ENCODE results near the gene BBS12. TPM values are rescaled to one million over a fixed set of nuclear protein-coding genes. Genes with fewer than 3 reads are reported as not detected.

Gene BBS12
- total RNA-seq, 2 experiments from 2014 or later, result 1.8 to 3.2 TPM

DNA sequence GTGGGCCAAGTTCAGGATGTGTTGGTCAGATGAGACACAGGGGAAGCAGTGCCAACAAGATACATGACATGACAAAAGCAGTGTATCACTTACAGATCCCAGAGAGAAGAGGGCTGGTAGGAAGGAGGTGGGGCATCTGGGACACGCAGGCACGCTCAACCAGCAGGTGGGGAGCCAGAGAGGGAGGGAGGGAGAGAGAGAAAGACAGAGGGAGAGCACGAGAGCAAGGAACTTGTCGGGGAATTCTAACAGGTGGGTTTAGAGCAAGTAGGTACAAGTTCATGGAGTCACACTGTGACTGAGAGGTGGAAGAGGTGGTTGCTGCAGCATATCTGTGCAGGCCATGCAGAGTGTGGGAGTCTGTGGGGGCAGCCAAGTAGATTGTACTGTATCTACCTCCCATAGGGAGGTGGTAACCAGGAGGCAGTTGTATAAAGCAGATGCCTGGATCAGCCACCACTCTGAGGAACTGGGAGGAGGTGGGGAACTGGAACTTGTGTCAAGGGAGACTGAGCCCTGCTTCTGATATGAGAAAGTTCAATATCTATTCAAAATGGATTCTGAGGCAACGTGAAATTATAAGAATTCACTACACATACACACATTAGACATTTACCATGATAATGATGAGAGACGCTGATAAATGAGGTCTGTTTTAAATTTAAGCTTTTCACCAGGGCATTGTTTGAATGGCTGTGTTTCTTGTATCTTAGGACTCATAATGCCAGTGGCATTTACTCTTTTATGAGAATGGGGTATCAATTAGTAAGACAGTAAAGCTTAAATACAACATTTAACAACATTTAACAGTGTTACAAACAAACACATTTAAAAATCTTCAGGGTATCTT lies 43.7 kb downstream of the BBS12 start:
- ChIA-PET POLR2A (interaction anchor here (0.6 to 1.1 kb wide), 5 partner anchors 10 to 242 kb away, joined by 3 read pairs; no protein-coding TSS in a partner anchor), CTCF (ENCODE audit: unreplicated experiment) (no interaction called here)
- Histone ChIP-seq H3K27ac (ENCODE audit: low read depth, low read length, poor library complexity, severe bottlenecking) (no peak overlapping the region), H2AFZ (ENCODE audit: low read length) (no peak overlapping the region), H3K9me2 (ENCODE audit: insufficient read depth, low read length) (no peaks in the 10 kb centered on the region), H3K9me3 (ENCODE audit: low read length) (no peaks in the 10 kb centered on the region), H4K20me1 (ENCODE audit: insufficient read depth, low read length) (no peaks in the 10 kb centered on the region), H3K36me3 (ENCODE audit: insufficient read depth, low read length) (no peaks in the 10 kb centered on the region), H3K4me3 (ENCODE audit: low read depth, low read length, poor library complexity, severe bottlenecking) (no peak overlapping the region), H3K79me2 (ENCODE audit: insufficient read depth, low read depth, low read length) (no peaks in the 10 kb centered on the region), H3K4me2 (ENCODE audit: low read length) (no peak overlapping the region), H3K4me1 (ENCODE audit: insufficient read depth, low read length, poor library complexity, severe bottlenecking) (no peaks in the 10 kb centered on the region)
- TF ChIP-seq CTCF (conservative IDR thresholded peaks at IDR 0.05; ENCODE audit: low read length), result no peak
- TF ChIP-seq EZH2phosphoT487 (IDR thresholded peaks at IDR 0.05; ENCODE audit: borderline replicate concordance, low read depth, low read length), result no peak
- no peak for DNase-seq (ENCODE audit: low spot score)
- intact Hi-C loops (cut with micrococcal nuclease; ENCODE audit: unreplicated experiment), result no loop called here
- no TSS peak for BruUV-seq (replicated peaks)

DNA sequence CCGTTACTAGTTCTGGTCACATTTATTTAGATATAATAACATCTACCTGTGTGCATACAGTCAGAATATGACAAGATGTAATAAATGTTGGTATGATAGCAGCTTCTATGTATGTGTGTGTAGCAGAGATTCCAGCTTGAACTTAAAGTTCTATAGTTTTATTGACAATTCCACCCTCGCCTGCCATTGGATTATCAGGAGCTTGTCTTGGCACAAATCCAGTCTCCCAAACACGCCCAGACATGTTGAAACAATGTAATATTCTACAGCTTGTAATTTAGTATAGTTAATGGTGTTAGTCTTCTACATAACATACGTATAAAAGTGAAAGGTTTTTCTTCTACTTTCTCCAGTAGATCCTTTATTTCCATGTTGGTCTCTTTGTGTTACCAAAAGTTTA lies 44.4 kb downstream of the BBS12 start:
- no peak overlapping the region for H3K4me2 ChIP-seq (ENCODE audit: low read length)
- H3K36me3 ChIP-seq (ENCODE audit: insufficient read depth, low read length), result no peaks in the 10 kb centered on the region
- no peaks in the 10 kb centered on the region for H3K79me2 ChIP-seq (ENCODE audit: insufficient read depth, low read depth, low read length)
- TF ChIP-seq EZH2phosphoT487 (IDR thresholded peaks at IDR 0.05; ENCODE audit: borderline replicate concordance, low read depth, low read length) (no peak), CTCF (conservative IDR thresholded peaks at IDR 0.05; ENCODE audit: low read length) (no peak)
- no peak overlapping the region for H3K27ac ChIP-seq (ENCODE audit: low read depth, low read length, poor library complexity, severe bottlenecking)
- intact Hi-C loops (cut with micrococcal nuclease; ENCODE audit: unreplicated experiment), result no loop called here
- BruUV-seq (replicated peaks), result no TSS peak
- H3K4me1 ChIP-seq (ENCODE audit: insufficient read depth, low read length, poor library complexity, severe bottlenecking), result no peaks in the 10 kb centered on the region
- no peaks in the 10 kb centered on the region for H3K9me3 ChIP-seq (ENCODE audit: low read length)
- no peak overlapping the region for H2AFZ ChIP-seq (ENCODE audit: low read length)
- H3K4me3 ChIP-seq (ENCODE audit: low read depth, low read length, poor library complexity, severe bottlenecking), result no peak overlapping the region
- ChIA-PET CTCF (ENCODE audit: unreplicated experiment) (no interaction called here), POLR2A (interaction anchor here (0.6 to 1.1 kb wide), 5 partner anchors 11 to 242 kb away, joined by 3 read pairs; no protein-coding TSS in a partner anchor)
- H4K20me1 ChIP-seq (ENCODE audit: insufficient read depth, low read length), result no peaks in the 10 kb centered on the region
- H3K9me2 ChIP-seq (ENCODE audit: insufficient read depth, low read length), result no peaks in the 10 kb centered on the region
- no peak for DNase-seq (ENCODE audit: low spot score)

Data from OCI-LY7 (cell line).